GM19463 (cell line): ENCODE results near the gene ZNF232.
"Not testable (repeated sequence)": the region's sequence is repeated elsewhere in the genome, so short reads cannot be mapped to it uniquely, and the experiment has no call there.

ENCODE experiments used
- ATAC-seq: cut with Tn5 transposase; IDR thresholded peaks from one replicate; pipeline ENCODE4 v1.9.1; 2021; ENCODE audit warnings: mild to moderate bottlenecking, moderate library complexity; ENCODE audit not compliant: unreplicated experiment

The ZNF232 gene

DNA sequence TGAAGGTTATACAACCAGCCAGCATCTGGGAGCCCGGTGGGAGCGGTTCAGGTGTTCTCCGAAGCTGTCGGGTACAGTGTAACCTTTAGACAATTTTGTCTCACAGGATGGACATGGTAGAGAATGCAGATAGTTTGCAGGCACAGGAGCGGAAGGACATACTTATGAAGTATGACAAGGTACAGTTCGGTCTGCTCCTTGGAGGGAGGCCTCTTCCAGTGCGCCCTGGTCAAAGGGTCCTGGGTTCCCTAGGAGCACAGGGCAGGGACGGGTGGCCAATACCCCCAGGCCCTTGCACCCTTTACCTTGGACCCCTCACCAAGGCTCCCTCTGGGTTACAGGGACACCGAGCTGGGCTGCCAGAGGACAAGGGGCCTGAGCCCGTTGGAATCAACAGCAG is 18.6 kb upstream of the ZNF232 start:
- not testable (repeated sequence) for ATAC-seq

- not testable (repeated sequence) for ATAC-seq
Observed at GRCh38 chr17:5129770-5130169, 18.1 kb upstream of the ZNF232 start.

DNA sequence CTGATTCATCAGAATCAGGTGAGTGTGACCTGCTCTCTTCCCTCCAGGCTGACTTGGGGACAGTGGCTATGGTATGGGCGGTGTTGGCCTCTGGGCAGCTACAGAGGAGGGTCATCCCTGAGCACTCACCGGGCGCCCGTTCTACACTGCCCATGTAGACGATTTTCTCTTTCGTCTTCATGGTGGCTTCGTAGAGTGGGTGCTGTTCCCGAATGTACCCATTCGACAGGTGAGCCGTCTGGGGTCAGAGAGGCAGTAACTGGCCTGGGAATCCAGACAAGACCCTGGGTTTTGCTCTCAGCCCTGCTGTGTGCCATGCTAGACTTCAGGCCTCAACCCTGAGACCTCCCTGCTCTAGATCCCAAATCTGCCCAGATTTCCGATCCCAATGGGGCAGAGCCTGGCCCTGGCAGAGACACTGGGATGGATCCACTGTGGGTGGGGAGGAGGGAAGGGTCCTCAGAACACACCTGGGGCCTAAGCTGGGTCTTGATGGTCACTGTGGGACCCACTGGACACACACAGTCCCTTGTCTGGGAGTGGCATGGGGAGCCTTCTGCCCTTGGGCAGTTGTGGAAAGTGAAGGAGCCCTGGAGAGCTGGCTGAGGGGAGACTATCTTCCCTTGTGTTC is 17.3 kb upstream of the ZNF232 start:
- ATAC-seq = no peak

DNA sequence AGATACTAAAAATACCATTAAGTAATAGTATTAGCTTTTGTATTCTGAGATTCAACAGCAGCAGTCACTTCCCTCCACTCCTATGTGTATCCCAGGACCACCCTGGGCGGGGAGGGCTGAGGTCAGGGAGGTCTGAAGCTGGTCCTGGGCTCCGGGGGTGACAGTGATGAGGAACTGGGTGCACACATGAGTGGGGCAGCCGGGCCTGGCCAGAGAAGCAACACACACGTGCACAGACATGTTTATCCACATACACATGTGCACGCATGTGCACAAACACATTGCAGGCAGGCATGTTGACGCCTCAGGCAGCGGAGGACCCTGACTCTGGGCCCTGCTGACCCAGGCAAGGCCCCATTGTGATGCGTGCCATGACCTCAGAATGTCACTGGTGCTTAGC is 16.7 kb upstream of the ZNF232 start:
- not testable (repeated sequence) for ATAC-seq

GRCh38 chr17:5127910-5128309 is 16.2 kb upstream of the ZNF232 start:
- no peak for ATAC-seq

DNA sequence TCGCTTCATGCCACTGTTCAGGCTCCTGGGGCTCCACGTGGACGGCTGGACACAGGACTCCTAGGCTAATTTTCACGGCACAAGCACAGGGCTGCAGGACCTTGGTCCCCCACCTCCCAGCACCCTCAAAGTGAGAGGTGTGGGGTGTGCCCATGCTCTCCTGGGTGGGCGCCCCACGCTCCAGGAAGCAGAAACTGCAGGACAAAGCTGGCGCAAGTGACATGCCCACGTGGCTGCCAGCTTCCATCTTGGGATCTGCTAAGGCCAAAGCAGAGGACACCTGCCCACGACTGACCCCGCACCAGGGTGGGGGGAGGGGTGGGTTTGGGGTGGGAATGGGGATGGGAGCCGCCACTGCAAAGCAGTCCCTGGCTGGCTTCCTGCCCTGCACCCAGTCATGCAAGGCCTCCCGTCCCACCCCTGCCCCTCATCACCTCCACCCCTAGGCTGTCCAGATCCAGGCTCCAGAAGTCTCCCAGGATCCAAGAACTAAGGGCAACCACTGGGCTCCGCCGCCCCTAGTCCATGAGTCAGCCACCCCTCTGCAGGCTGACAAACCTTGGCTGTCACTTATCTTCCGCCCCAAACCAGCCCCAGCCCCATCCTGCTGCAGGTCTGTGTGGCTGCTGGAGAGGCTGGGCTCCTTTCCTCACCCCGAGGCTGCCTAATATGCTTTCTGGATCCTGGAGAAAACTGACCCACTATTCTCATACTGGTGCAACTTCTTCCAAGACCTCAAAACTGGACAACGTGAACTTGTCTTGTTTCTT is 15.2 kb upstream of the ZNF232 start:
- ATAC-seq = no peak

DNA sequence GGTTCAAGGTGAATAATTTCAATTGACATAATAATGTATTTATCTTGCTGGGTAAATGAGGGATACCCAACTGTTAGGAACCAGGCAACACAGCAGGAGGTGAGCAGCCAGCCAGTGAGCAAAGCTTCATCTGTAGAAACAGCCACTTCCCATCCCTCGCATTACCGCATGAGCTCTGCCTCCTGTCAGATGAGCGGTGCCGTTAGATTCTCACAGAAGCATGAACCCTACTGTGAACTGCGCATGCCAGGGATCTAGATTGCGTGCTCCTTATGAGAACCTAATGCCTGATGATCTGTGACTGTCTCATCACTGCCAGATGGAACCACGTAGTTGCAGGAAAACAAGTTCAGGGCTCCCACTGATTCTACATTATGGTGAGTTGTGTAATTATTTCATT is 13.2 kb upstream of the ZNF232 start:
- ATAC-seq = not testable (repeated sequence)

- ATAC-seq = not testable (repeated sequence)
Observed at GRCh38 chr17:5124125-5124760, 12.6 kb upstream of the ZNF232 start.

- ATAC-seq = no peak
Observed at GRCh38 chr17:5123343-5124124, 11.9 kb upstream of the ZNF232 start.

- ATAC-seq = no peak
Observed at GRCh38 chr17:5122586-5123342, 11.1 kb upstream of the ZNF232 start.

GRCh38 chr17:5122056-5122455 is 10.4 kb upstream of the ZNF232 start:
- ATAC-seq = not testable (repeated sequence)

DNA sequence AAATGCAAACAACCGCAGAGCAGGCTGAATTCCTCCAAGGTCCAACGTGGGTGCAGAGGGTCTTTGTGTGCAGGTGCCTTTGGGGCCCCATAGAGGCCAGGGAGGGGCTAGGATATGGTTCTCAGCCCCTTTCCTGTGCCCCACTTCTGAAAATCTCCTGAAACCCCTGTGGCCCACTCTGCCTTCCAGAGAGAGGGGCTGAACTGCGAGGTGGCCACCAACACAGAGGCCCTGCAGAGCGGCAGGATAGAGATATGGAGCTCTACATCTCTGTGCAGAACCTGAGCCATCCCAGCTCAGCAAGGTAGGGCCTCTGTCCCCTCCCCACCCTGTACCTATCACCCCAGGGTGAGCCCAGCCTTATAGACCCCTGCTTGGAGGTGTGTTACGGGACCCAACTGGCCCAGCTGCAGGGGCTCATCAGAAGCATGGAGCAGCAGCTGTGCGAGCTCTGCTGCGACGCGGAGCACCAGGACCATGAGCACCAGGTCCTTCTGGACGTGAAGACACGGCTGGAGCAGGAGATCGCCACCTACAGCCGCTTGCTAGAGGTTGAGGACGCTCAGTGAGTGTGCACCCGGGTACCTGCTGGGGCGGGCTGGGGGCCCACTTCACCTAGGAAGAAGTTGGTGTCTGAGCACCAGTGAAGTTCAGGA is 9.6 kb upstream of the ZNF232 start:
- no peak for ATAC-seq

DNA sequence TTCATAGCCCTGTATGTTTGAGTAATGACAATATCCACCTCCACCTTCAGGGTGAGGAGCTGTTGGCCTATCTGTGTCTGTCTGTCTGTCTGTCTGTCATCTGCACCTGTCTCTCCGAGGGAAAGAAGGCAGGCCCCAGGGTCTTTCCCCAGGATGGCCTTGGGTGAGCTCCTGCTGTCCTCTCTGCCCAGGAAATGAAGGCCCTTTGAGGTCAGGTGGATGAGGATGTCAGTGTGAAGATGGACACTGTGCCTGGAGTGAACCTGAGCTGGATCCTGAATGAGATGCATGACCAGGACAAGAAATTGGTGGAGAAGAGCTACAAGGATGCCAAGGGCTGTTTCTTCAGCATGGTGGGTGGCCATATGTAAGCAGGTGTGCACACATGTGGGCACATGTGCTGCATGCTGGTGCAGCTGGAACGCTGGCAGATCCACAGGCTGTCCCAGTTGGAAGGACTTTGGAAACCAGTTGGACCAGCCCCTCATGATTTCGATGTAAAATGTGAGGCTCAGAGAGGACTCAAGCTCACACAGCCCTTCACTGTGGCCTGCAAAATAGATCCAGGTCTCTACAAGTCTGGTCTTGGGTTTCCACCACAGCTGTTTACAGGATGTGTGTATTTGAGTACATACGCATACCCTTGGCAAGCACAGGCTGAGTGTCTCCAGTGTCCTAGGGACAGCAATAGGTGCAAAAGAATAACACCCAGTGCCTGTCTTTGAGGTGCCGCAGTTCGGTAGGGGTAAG is 8.9 kb upstream of the ZNF232 start:
- not testable (repeated sequence) for ATAC-seq

- no peak for ATAC-seq
Observed at GRCh38 chr17:5120036-5120435, 8.4 kb upstream of the ZNF232 start.

DNA sequence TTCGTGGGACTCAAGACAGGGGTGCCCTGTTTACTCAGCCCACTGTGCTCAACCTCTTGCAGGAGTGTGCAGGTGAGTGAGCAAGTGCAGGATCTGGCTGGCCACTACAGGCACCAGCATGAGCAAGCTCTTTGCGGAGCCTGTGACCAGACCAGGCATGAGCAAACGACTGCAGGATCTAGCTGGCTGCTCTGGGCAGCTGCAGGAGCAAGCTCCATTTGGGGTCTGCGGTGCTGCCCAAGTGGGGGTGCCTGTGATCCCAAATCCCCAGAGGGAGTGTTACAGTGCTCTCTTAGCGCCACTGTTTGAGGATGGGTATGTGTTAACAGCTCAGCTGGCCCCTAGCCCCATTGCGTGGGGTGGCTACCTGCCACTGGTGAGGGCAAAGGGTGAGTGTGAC is 6.5 kb upstream of the ZNF232 start:
- ATAC-seq = no peak

- ATAC-seq = no peak
Observed at GRCh38 chr17:5115673-5116651, 4.3 kb upstream of the ZNF232 start, which contains the start of gene USP6. USP6 (plus strand) TSS chr17:5116032; CDS start chr17:5130368, 14,336 bp downstream.

DNA sequence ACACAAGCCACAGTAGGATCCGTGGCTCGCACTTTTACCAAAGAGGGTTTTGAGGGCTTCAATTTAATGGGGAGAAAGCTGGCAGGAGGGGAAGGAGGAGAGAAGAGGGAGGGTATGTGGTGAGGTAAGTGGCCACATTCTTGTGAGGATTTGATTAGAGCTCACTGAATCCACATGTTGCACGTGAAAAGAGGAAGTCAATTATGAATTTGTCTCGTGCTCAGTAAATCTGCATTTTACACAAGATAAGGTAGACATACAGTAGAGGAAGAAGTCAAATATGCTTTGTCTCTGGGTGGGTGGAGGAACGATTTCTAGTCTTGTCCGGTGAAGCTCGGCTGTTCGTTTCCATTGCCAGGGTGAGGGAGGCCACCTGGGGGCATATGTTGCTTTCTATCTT is 862 bp downstream of the ZNF232 start:
- no peak for ATAC-seq

GRCh38 chr17:5100832-5101231 is 10.8 kb downstream of the ZNF232 start:
- ATAC-seq = no peak
